IMR-90 (cell line): ENCODE results near the gene TNPO2. TPM values are rescaled to one million over a fixed set of nuclear protein-coding genes. Genes with fewer than 3 reads are reported as not detected.

Source experiments
- ATAC-seq: fragments of 200-7000 bp; cut with Tn5 transposase; 2 replicates; pipeline ENCODE4 v1.9.1; 2020; ENCODE audit warnings: low read depth, mild to moderate bottlenecking, moderate library complexity
- BruUV-seq: library from RNA; stranded (reverse); fragments of 400-500 nt; replicated peaks from 2 replicates; lab custom pipeline; 2021; lab: Mats Ljungman, UMichigan
- CTCF ChIA-PET: fragments of 300-600 bp; formaldehyde crosslinking; extraction: SDS; loops from one replicate; lab custom pipeline; 2021; ENCODE audit warnings: antibody characterized with exemption; lab: Yijun Ruan, JAX
- POLR2A ChIA-PET: fragments of 300-600 bp; sonication (Branson Sonifier 250); formaldehyde crosslinking; loops from one replicate; lab custom pipeline; 2022; ENCODE audit warnings: antibody characterized with exemption; ENCODE audit not compliant: unreplicated experiment; lab: Charles Lee
- DNase-seq: peaks from one replicate; pipeline ENCODE4 v3.0.0; 2013
- H2AFZ ChIP-seq: replicated peaks from 2 replicates; pipeline ENCODE3; 2013; ENCODE audit warnings: low read length, mild to moderate bottlenecking; ENCODE audit not compliant: poor library complexity
- H2AK5ac ChIP-seq: 2 replicates; pipeline ENCODE4 v1.6.1; 2013; ENCODE audit warnings: low read depth, low read length, inconsistent platforms
- H2AK9ac ChIP-seq: replicated peaks from 2 replicates; pipeline ENCODE3; 2013; ENCODE audit warnings: mild to moderate bottlenecking, low read depth, low read length, moderate library complexity; ENCODE audit not compliant: poor library complexity
- H2BK120ac ChIP-seq: 2 replicates; pipeline ENCODE4 v1.6.1; 2013; ENCODE audit warnings: low read depth, low read length, inconsistent platforms
- H2BK15ac ChIP-seq: 3 replicates; pipeline ENCODE4 v1.6.1; 2013; ENCODE audit warnings: low read depth, low read length, inconsistent platforms
- H2BK20ac ChIP-seq: 2 replicates; pipeline ENCODE4 v1.6.1; 2013; ENCODE audit warnings: low read depth, mild to moderate bottlenecking, inconsistent platforms, low read length, moderate library complexity
- H2BK5ac ChIP-seq: 2 replicates; pipeline ENCODE4 v1.6.1; 2013; ENCODE audit warnings: mild to moderate bottlenecking, low read depth, low read length, inconsistent platforms; ENCODE audit not compliant: poor library complexity, severe bottlenecking
- H3K14ac ChIP-seq: replicated peaks from 2 replicates; pipeline ENCODE4 v1.6.1; 2013; ENCODE audit warnings: low read depth, low read length, inconsistent platforms
- H3K18ac ChIP-seq: 2 replicates; pipeline ENCODE4 v1.6.1; 2013; ENCODE audit warnings: low read depth, low read length, control low read depth
- H3K23ac ChIP-seq: 2 replicates; pipeline ENCODE4 v1.6.1; 2013; ENCODE audit warnings: low read depth, low read length, inconsistent platforms
- H3K27ac ChIP-seq: 2 replicates; pipeline ENCODE4 v1.5.1; 2013; ENCODE audit warnings: mild to moderate bottlenecking, control low read depth, low read length; ENCODE audit not compliant: insufficient read depth
- H3K27me3 ChIP-seq: 2 replicates; pipeline ENCODE4 v1.6.1; 2013; ENCODE audit warnings: low read length; ENCODE audit not compliant: control insufficient read depth, insufficient read depth
- H3K36me3 ChIP-seq: 2 replicates; pipeline ENCODE4 v1.6.1; 2013; ENCODE audit warnings: low read length, mixed read lengths; ENCODE audit not compliant: control insufficient read depth, insufficient read depth
- H3K4ac ChIP-seq: 2 replicates; pipeline ENCODE4 v1.6.1; 2013; ENCODE audit warnings: low read depth, low read length, inconsistent platforms
- H3K4me1 ChIP-seq: 2 replicates; pipeline ENCODE4 v1.6.1; 2013; ENCODE audit warnings: low read length, mixed read lengths; ENCODE audit not compliant: control insufficient read depth, insufficient read depth
- H3K4me2 ChIP-seq: 2 replicates; pipeline ENCODE4 v1.6.1; 2013; ENCODE audit warnings: low read depth, mild to moderate bottlenecking, control low read depth, low read length, moderate library complexity
- H3K4me3 ChIP-seq: 2 replicates; pipeline ENCODE4 v1.5.1; 2013; ENCODE audit warnings: low read depth, mild to moderate bottlenecking, control low read depth, low read length, moderate library complexity; ENCODE audit not compliant: insufficient read depth
- H3K56ac ChIP-seq: 2 replicates; pipeline ENCODE4 v1.6.1; 2013; ENCODE audit warnings: low read length, inconsistent platforms; ENCODE audit not compliant: insufficient read depth; ENCODE audit errors: extremely low read depth
- H3K79me1 ChIP-seq, 2 experiments: 2 replicates each; pipeline ENCODE4 v1.6.1; 2013; ENCODE audit warnings: low read length in 2 of 2, inconsistent platforms in 1 of 2, low read depth in 1 of 2
- H3K9ac ChIP-seq: 2 replicates; pipeline ENCODE4 v1.6.1; 2013; ENCODE audit warnings: low read depth, low read length, control low read depth
- H3K9me1 ChIP-seq: 2 replicates; pipeline ENCODE4 v1.6.1; 2013; ENCODE audit warnings: low read length, inconsistent platforms; ENCODE audit not compliant: insufficient read depth
- H3K9me3 ChIP-seq: 2 replicates; pipeline ENCODE4 v1.6.1; 2013; ENCODE audit warnings: low read length; ENCODE audit not compliant: control insufficient read depth, insufficient read depth
- H4K20me1 ChIP-seq: 2 replicates; pipeline ENCODE4 v1.6.1; 2013; ENCODE audit warnings: low read length, inconsistent platforms; ENCODE audit not compliant: insufficient read depth
- H4K5ac ChIP-seq: 2 replicates; pipeline ENCODE4 v1.6.1; 2013; ENCODE audit warnings: mild to moderate bottlenecking, low read depth, low read length, control low read depth
- H4K8ac ChIP-seq, 2 experiments: 2 replicates each; pipeline ENCODE4 v1.6.1; 2013; ENCODE audit warnings: low read depth in 2 of 2, low read length in 2 of 2, control low read depth in 1 of 2, inconsistent platforms in 1 of 2
- H4K91ac ChIP-seq: 2 replicates; pipeline ENCODE4 v1.6.1; 2013; ENCODE audit warnings: low read depth, low read length, inconsistent platforms; ENCODE audit not compliant: insufficient read depth
- CHD1 ChIP-seq: IDR thresholded peaks from 2 replicates; pipeline ENCODE4 v1.6.1; 2012; ENCODE audit warnings: low read depth, low read length, improper control_type of control experiment
- MAFK ChIP-seq: IDR thresholded peaks from 2 replicates; pipeline ENCODE4 v1.6.1; 2012; ENCODE audit warnings: low read depth, low read length, improper control_type of control experiment
- POLR2A ChIP-seq: IDR thresholded peaks from 2 replicates; pipeline ENCODE4 v1.6.1; 2012; ENCODE audit warnings: mild to moderate bottlenecking, low read depth, low read length
- RAD21 ChIP-seq: IDR thresholded peaks from 2 replicates; pipeline ENCODE4 v1.6.1; 2012; ENCODE audit warnings: low read length, improper control_type of control experiment
- SMC3 ChIP-seq: fragments of 150-350 bp; IDR thresholded peaks from 2 replicates; pipeline ENCODE4 v1.6.1; 2016; ENCODE audit warnings: low read depth, mild to moderate bottlenecking, antibody characterized with exemption, low read length, moderate library complexity
- WGBS, 2 experiments: methylation state at CpG; one replicate each; pipeline versions ENCODE4 v1.1.5 to v1.1.7; 2013; ENCODE audit warnings: missing lambda C conversion rate in 2 of 2; ENCODE audit not compliant: insufficient read length in 1 of 2; ENCODE audit errors: extremely low coverage in 2 of 2; 5-methylcytosine and 5-hydroxymethylcytosine counted together
- dilution Hi-C: fragments of 300-500 bp; cut with HindIII; formaldehyde crosslinking; loops from one replicate; pipeline ENCODE4 v1.14.3; 2018; ENCODE audit warnings: low sequenced_read_pairs; ENCODE audit not compliant: unreplicated experiment
- in situ Hi-C: fragments of 300-500 bp; cut with MboI; formaldehyde crosslinking; loops from 3 replicates; pipeline ENCODE4 v1.14.3; 2019; ENCODE audit warnings: low sequenced_read_pairs, inconsistent platforms, mixed read lengths
- intact Hi-C: fragments of 100-400 bp; cut with micrococcal nuclease; formaldehyde crosslinking; loops from 2 replicates; pipeline ENCODE4 v1.10.0; 2022
- polyA plus RNA-seq, 3 experiments: library from polyadenylated mRNA; depleted of rRNA; stranded (reverse); fragments of >200 nt; gene quantifications; 2 replicates each; pipeline ENCODE4 v1.2.3, GENCODE V29; 2012; ENCODE audit warnings: low replicate concordance in 1 of 3
- total RNA-seq: library from RNA; depleted of rRNA; stranded (reverse); fragments of >200 nt; gene quantifications from 2 replicates; pipeline ENCODE4 v1.2.3, GENCODE V29; 2012

The TNPO2 gene
- total and polyA plus RNA-seq, 2 of the 4 experiments (the other 2 are of a cell fraction), result 36.0 to 77.2 TPM

DNA sequence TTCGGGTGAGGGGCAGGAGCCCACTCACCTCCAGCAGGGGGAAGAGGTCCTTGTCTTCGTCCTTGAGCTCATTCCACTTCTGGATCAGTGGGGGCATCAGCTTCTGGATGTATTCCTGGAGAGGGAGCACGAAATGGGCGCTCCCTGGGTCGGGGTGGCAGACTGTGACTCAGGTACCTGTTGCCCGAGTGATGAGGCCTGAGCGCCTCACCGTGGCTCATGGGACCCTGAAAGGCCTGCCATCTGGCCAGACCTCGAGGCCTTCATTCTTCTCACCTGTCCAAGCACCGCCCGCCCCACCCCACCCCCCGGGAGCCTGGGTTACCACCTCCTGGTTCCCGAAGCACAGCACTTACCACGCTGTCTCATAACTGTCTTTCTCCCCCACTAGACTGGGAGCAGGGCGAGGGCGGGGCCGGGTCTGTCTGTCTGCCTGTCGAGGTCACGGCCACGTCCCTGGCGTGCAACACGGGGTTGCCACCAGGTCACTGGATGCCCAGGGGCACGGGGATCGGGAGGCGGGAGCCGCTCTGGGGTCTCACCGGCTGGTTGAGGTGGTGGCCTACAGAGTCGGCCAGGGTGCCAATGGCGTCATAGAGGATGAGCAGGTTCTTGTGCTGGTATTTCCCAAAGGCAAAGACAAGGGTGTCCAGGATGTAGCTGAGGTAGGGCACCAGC is 17.9 kb downstream of the TNPO2 start:
- H4K91ac ChIP-seq, result no peak overlapping the region
- no peak overlapping the region for H3K23ac ChIP-seq
- H2AK5ac ChIP-seq, result no peak overlapping the region
- H3K18ac ChIP-seq, result no peak overlapping the region
- peaks cover 12 to 28% of the 10 kb centered on the region in 2 experiments for H3K79me1 ChIP-seq
- H2BK15ac ChIP-seq, result no peak overlapping the region
- H3K9me1 ChIP-seq, result no peaks in the 10 kb centered on the region
- 95% methylated on average over 18 of the region's 29 CpGs; no CpG with 5 or more reads in 1 of the 2 experiments for WGBS, 2 experiments
- H2AK9ac ChIP-seq, result no peak overlapping the region
- ChIA-PET POLR2A (no interaction called here), CTCF (no interaction called here)
- H2BK120ac ChIP-seq, result no peak overlapping the region
- peaks cover 14% of the 10 kb centered on the region for H4K20me1 ChIP-seq
- no peak overlapping the region for H2AFZ ChIP-seq
- H3K4me3 ChIP-seq, result no peak overlapping the region
- H4K8ac ChIP-seq, result no peak overlapping the region
- no peak overlapping the region for H4K5ac ChIP-seq
- no peak overlapping the region for H3K56ac ChIP-seq
- no peak overlapping the region for H3K27ac ChIP-seq
- intact Hi-C loops, result no loop called here
- no peak overlapping the region for H2BK5ac ChIP-seq
- TF ChIP-seq SMC3 (no peak), MAFK (no peak), CHD1 (no peak), POLR2A (no peak), RAD21 (no peak)
- BruUV-seq, result TSS peak; percentile 35
- DNase-seq (no peak), ATAC-seq (no peak)
- no peaks in the 10 kb centered on the region for H3K4me1 ChIP-seq
- no peaks in the 10 kb centered on the region for H3K27me3 ChIP-seq
- H3K9me3 ChIP-seq, result no peaks in the 10 kb centered on the region
- in situ Hi-C loops, result no loop called here
- H3K9ac ChIP-seq, result no peak overlapping the region
- H3K14ac ChIP-seq, result no peak overlapping the region
- no peak overlapping the region for H2BK20ac ChIP-seq
- peaks cover 78% of the 10 kb centered on the region for H3K36me3 ChIP-seq
- dilution Hi-C loops, result no loop called here
- H3K4ac ChIP-seq, result no peak overlapping the region
- H3K4me2 ChIP-seq, result no peak overlapping the region
